Lung (tissue), 5 donors: ENCODE measurements around the gene AMY1A. TPM values are rescaled to one million over a fixed set of nuclear protein-coding genes. Genes with fewer than 3 reads are reported as not detected.

Source experiments
- polyA plus RNA-seq, 2 donors: library from polyadenylated mRNA; stranded (reverse); fragments of 200-250 nt; gene quantifications; one replicate each; pipeline ENCODE4 v1.2.1, GENCODE V29; 2013
- small RNA-seq: library from RNA; depleted of rRNA; stranded (forward); fragments of <200 nt; gene quantifications from one replicate; pipeline ENCODE3, GENCODE V24; 2014; ENCODE audit warnings: low replicate concordance
- total RNA-seq, 2 donors: library from RNA; depleted of rRNA in 1 of 2; stranded (reverse); fragments of >200 nt in 1 of 2; gene quantifications; one replicate each; pipeline ENCODE4 v1.2.1, GENCODE V29; 2014 to 2021
- donor health status: Bipolar disorder and iron deficiency.
- donor health status: healthy.
- donor health status: DM: yes; HTN: yes; CAD: no.

AMY1A gene
- total and polyA plus RNA-seq, 4 donors = 1.1 to 10.4 (median 2.0) TPM

Small RNA genes within 50 kb of the gene (small RNA-seq; reads per million reads assigned to genes)
- not detected for gene AC105272.1

Other genes with a start within 250 kb of the AMY1A start
- 10 to 100 TPM; 21.6 to 60.5 TPM for gene RNPC3, start 130.1 kb upstream of the AMY1A start, total RNA-seq
- 10 to 100 TPM; 10.5 to 14.7 TPM for gene RNPC3, start 130.1 kb upstream of the AMY1A start, polyA plus RNA-seq
- gene AMY2B, start 84.2 kb upstream of the AMY1A start, total RNA-seq = 10 to 100 TPM; 13.4 to 40.4 TPM
- 10 to 100 TPM in 1 of 2 donors, 1 to 10 TPM in 1; 7.3 to 41.3 TPM for gene AMY2B, start 84.2 kb upstream of the AMY1A start, polyA plus RNA-seq
- gene AMY2A, start 38.3 kb upstream of the AMY1A start, total RNA-seq = under 1 TPM in 1 of 2 donors, not detected in 1; 0.71 TPM
- gene AMY2A, start 38.3 kb upstream of the AMY1A start, polyA plus RNA-seq = not detected
- 1 to 10 TPM; 4.3 to 4.4 TPM for gene AMY1B, start 40.5 kb downstream of the AMY1A start, total RNA-seq
- gene AMY1B, start 40.5 kb downstream of the AMY1A start, polyA plus RNA-seq = 10 to 100 TPM in 1 of 2 donors, 1 to 10 TPM in 1; 2.7 to 15.6 TPM
- 10 to 100 TPM; 22.2 to 29.3 TPM for gene AMY1C, start 94.1 kb downstream of the AMY1A start, total RNA-seq
- 10 to 100 TPM; 30.7 to 71.2 TPM for gene AMY1C, start 94.1 kb downstream of the AMY1A start, polyA plus RNA-seq